C4-2B (cell line): ENCODE measurements around the gene RPUSD1.

Source experiments
- CTCF ChIP-seq: fragments of 450-650 bp; conservative IDR thresholded peaks from 2 replicates; pipeline ENCODE4 v1.5.1; 2017; ENCODE audit warnings: mild to moderate bottlenecking
- ZFX ChIP-seq: fragments of 450-650 bp; IDR thresholded peaks from 2 replicates; pipeline ENCODE4 v1.6.1; 2017

- TF ChIP-seq CTCF (no peak), ZFX (no peak)
Measured at GRCh38 chr16:752007-752312, 36.2 kb downstream of the RPUSD1 start.
